Activated CD4-positive, alpha-beta T cell treated with anti-CD3 and anti-CD28 coated beads for 1 hour (primary cell): ENCODE data around the gene MICAL3.

Experiments used
- DNase-seq: peaks from one replicate; pipeline ENCODE4 v3.0.0-alpha.2; 2020

The MICAL3 gene

GRCh38 chr22:17864398-17865182 is 159.8 kb downstream of the MICAL3 start:
- no peak for DNase-seq

GRCh38 chr22:17862646-17863181 is 161.6 kb downstream of the MICAL3 start:
- DNase-seq, result no peak

- DNase-seq, result no peak
Measured at GRCh38 chr22:17861909-17862308, 162.5 kb downstream of the MICAL3 start.

GRCh38 chr22:17860220-17860965 is 164.0 kb downstream of the MICAL3 start:
- DNase-seq, result no peak

- no peak for DNase-seq
Measured at GRCh38 chr22:17858033-17858432, 166.3 kb downstream of the MICAL3 start.

- DNase-seq, result no peak
Measured at GRCh38 chr22:17855572-17856290, 168.6 kb downstream of the MICAL3 start.

- DNase-seq, result no peak
Measured at GRCh38 chr22:17853073-17853472, 171.3 kb downstream of the MICAL3 start.

- no peak for DNase-seq
Measured at GRCh38 chr22:17851759-17852158, 172.6 kb downstream of the MICAL3 start.

GRCh38 chr22:17847360-17848078 is 176.8 kb downstream of the MICAL3 start:
- DNase-seq, result no peak

- no peak for DNase-seq
Measured at GRCh38 chr22:17846326-17846992, 177.9 kb downstream of the MICAL3 start.

- DNase-seq, result no peak
Measured at GRCh38 chr22:17845790-17846189, 178.6 kb downstream of the MICAL3 start.

GRCh38 chr22:17845327-17845726 is 179.0 kb downstream of the MICAL3 start:
- no peak for DNase-seq

GRCh38 chr22:17844150-17844549 is 180.2 kb downstream of the MICAL3 start:
- no peak for DNase-seq

GRCh38 chr22:17842386-17842785 is 182.0 kb downstream of the MICAL3 start:
- peak; percentile 19 for DNase-seq

- no peak for DNase-seq
Measured at GRCh38 chr22:17841836-17842235, 182.5 kb downstream of the MICAL3 start.

- DNase-seq, result no peak
Measured at GRCh38 chr22:17838180-17838865, 186.0 kb downstream of the MICAL3 start.

GRCh38 chr22:17836992-17837742 is 187.2 kb downstream of the MICAL3 start:
- DNase-seq, result no peak

GRCh38 chr22:17835256-17835655 is 189.1 kb downstream of the MICAL3 start:
- no peak for DNase-seq

- no peak for DNase-seq
Measured at GRCh38 chr22:17833489-17833888, 190.9 kb downstream of the MICAL3 start.

- no peak for DNase-seq
Measured at GRCh38 chr22:17832665-17833064, 191.7 kb downstream of the MICAL3 start.
